ENCODE measurements around the gene CAD.

The CAD gene

GRCh38 chr2:27202854-27203253, 14.3 kb upstream of the CAD start:
- Histone ChIP-seq H3K4me3 (ENCODE audit: low read length) (no peak overlapping the region), H3K9me2 (replicated peaks; ENCODE audit: control insufficient read depth, low read length) (no peaks in the 10 kb centered on the region), H3F3A (ENCODE audit: control insufficient read depth, insufficient read depth) (no peaks in the 10 kb centered on the region), H3K9me3 (ENCODE audit: control insufficient read depth, insufficient read depth, low read length) (no peaks in the 10 kb centered on the region), H3K4me1 (ENCODE audit: control insufficient read depth, low read length) (peaks cover 4% of the 10 kb centered on the region), H3K27me3 (ENCODE audit: control insufficient read depth, low read length) (no peaks in the 10 kb centered on the region), H3K4me2 (ENCODE audit: low read length) (no peak overlapping the region), H3K27ac (ENCODE audit: low read depth, low read length) (no peak overlapping the region), H4K20me1 (ENCODE audit: control insufficient read depth, insufficient read depth, low read depth, low read length) (no peaks in the 10 kb centered on the region), H3K36me3 (ENCODE audit: control insufficient read depth, low read length) (peaks cover 77% of the 10 kb centered on the region), H3K79me2 (ENCODE audit: control insufficient read depth, low read length) (no peaks in the 10 kb centered on the region)
- no peak for TF ChIP-seq EZH2phosphoT487 (IDR thresholded peaks at IDR 0.05; ENCODE audit: borderline replicate concordance, low read length)
- TF ChIP-seq CTCF (IDR thresholded peaks at IDR 0.05; ENCODE audit: low read depth, low read length, poor library complexity, severe bottlenecking): no peak

DNA sequence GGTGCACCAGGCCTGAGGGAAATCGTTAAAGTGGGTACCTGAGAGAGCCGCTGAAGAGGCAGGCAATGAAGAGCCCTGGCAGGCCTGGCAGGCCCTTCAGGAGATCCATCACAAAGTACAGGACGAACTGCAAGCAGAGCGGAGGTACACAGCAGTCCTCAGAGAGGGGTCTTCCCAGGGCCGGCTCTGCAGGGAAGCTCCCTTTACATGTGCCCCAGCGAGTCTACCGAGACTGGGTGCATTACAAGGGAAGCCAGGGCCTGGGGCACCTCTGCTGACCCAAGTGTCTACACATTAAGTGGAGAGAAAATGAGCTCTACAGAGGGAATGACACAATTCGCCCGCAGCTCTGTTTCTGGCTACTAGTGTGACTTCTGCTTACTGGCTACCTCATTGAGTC, 13.4 kb upstream of the CAD start:
- Histone ChIP-seq H3F3A (ENCODE audit: control insufficient read depth, insufficient read depth) (no peaks in the 10 kb centered on the region), H3K4me3 (ENCODE audit: low read length) (no peak overlapping the region), H3K36me3 (ENCODE audit: control insufficient read depth, low read length) (peaks cover 86% of the 10 kb centered on the region), H3K27me3 (ENCODE audit: control insufficient read depth, low read length) (no peaks in the 10 kb centered on the region), H3K9me2 (replicated peaks; ENCODE audit: control insufficient read depth, low read length) (no peaks in the 10 kb centered on the region), H3K4me1 (ENCODE audit: control insufficient read depth, low read length) (0 out of 2 replicates have a peak, but pooled peaks cover 1% of the 10 kb centered on the region), H3K9me3 (ENCODE audit: control insufficient read depth, insufficient read depth, low read length) (no peaks in the 10 kb centered on the region), H3K4me2 (ENCODE audit: low read length) (no peak overlapping the region), H3K79me2 (ENCODE audit: control insufficient read depth, low read length) (peaks cover 2% of the 10 kb centered on the region; the same call in 1 of the 2 replicates), H4K20me1 (ENCODE audit: control insufficient read depth, insufficient read depth, low read depth, low read length) (no peaks in the 10 kb centered on the region), H3K27ac (ENCODE audit: low read depth, low read length) (no peak overlapping the region)
- no peak for TF ChIP-seq EZH2phosphoT487 (IDR thresholded peaks at IDR 0.05; ENCODE audit: borderline replicate concordance, low read length)
- no peak for TF ChIP-seq CTCF (IDR thresholded peaks at IDR 0.05; ENCODE audit: low read depth, low read length, poor library complexity, severe bottlenecking)

DNA sequence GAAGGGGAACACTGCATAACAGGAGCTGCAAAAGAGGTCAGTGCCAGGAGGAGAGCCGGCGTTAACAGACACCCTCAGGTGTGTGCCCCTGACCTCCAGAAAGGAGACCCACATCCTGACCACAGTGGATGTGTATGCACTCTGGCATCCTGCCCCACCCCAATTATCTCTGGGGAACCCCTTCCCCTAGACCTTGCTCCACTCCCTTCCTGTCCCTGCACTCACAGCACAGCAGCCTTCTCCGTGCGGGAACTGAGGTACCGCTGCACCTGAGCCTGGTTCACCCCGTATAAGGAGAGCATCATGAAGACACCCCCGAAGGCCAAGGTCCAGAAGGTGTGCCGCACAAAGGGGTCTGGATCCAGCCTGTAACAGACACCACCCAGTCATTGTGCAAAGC, 12.6 kb upstream of the CAD start:
- Histone ChIP-seq H3K27ac (ENCODE audit: low read depth, low read length) (no peak overlapping the region), H3F3A (ENCODE audit: control insufficient read depth, insufficient read depth) (no peaks in the 10 kb centered on the region), H3K4me2 (ENCODE audit: low read length) (no peak overlapping the region), H3K27me3 (ENCODE audit: control insufficient read depth, low read length) (no peaks in the 10 kb centered on the region), H3K36me3 (ENCODE audit: control insufficient read depth, low read length) (peaks cover 88% of the 10 kb centered on the region), H3K9me2 (replicated peaks; ENCODE audit: control insufficient read depth, low read length) (no peaks in the 10 kb centered on the region), H3K4me1 (ENCODE audit: control insufficient read depth, low read length) (peaks cover 9% of the 10 kb centered on the region), H3K79me2 (ENCODE audit: control insufficient read depth, low read length) (peaks cover 8% of the 10 kb centered on the region), H3K4me3 (ENCODE audit: low read length) (no peak overlapping the region), H3K9me3 (ENCODE audit: control insufficient read depth, insufficient read depth, low read length) (no peaks in the 10 kb centered on the region), H4K20me1 (ENCODE audit: control insufficient read depth, insufficient read depth, low read depth, low read length) (no peaks in the 10 kb centered on the region)
- TF ChIP-seq CTCF (IDR thresholded peaks at IDR 0.05; ENCODE audit: low read depth, low read length, poor library complexity, severe bottlenecking) (no peak), EZH2phosphoT487 (IDR thresholded peaks at IDR 0.05; ENCODE audit: borderline replicate concordance, low read length) (no peak)
